ENCODE measurements around the gene NRXN3.

DNA sequence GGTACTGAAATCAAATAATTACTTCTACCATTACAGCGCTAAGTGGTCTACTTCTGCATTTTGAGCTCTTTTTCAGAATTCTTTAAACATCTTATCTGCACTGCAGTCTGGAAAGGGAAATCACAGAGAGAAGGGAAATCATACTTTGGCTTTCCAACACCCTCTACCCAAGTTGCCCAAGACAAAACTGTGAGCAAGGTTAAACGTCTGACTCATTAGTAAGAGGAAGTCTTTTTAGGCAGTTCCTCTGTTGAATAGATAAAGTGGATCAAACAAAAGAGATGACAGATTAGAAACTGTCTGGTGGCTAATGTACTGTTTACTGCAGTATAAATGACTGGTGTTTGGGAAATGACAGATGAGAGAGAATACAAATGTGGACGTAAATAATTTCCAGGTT is 858.1 kb downstream of the NRXN3 start:
- TF ChIP-seq CEBPB (IDR thresholded peaks at IDR 0.05; ENCODE audit: low read depth, low read length): no peak
- TF ChIP-seq RAD21 (IDR thresholded peaks at IDR 0.05; ENCODE audit: low read length): no peak

All from IMR-90 (cell line).